ENCODE results near the gene TEAD4.

TEAD4 gene

GRCh38 chr12:3002646-3003045 lies 43.4 kb downstream of the TEAD4 start:
- DNase-seq (ENCODE audit: low spot score) = no peak

DNA sequence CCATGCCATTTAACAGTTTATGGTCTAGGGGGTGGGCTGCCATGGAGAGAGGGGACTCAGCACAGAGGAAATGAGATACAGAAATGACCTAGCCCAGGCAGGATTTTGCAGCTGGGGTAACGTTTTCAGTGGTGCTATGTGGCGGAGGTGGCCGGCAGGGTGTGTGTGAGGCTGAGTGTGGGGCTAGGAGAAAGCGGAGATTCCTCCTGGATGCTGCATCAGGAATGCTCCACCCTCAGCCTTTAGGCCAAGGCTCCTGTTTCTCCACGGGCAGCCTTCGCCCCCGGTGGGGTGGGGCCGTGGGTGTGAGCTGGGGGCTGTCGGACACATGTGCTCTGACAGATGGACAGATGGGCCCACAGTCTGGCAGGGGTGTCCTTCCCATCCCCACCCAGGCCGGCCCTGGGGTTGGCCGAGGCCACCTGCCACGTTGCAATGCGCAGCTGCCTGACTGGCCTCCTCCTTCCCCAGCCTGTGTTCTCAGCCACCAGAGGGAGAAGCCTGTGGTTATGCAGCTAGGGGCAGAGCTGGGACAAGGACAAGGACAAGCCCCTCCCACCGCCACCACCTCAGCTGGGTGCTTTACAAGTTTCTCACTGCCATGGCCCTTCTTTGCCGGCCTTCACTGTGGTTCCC lies 44.3 kb downstream of the TEAD4 start:
- no peak for DNase-seq (ENCODE audit: low spot score)

- DNase-seq (ENCODE audit: low spot score) = peak; percentile 43
Observed at GRCh38 chr12:3004655-3005565, 45.7 kb downstream of the TEAD4 start.

- no peak for DNase-seq (ENCODE audit: low spot score)
Observed at GRCh38 chr12:3005736-3006135, 46.5 kb downstream of the TEAD4 start.

GRCh38 chr12:3009780-3010179 lies 50.6 kb downstream of the TEAD4 start:
- DNase-seq (ENCODE audit: low spot score) = no peak

- no peak for DNase-seq (ENCODE audit: low spot score)
Observed at GRCh38 chr12:3010214-3010930, 51.2 kb downstream of the TEAD4 start.

DNA sequence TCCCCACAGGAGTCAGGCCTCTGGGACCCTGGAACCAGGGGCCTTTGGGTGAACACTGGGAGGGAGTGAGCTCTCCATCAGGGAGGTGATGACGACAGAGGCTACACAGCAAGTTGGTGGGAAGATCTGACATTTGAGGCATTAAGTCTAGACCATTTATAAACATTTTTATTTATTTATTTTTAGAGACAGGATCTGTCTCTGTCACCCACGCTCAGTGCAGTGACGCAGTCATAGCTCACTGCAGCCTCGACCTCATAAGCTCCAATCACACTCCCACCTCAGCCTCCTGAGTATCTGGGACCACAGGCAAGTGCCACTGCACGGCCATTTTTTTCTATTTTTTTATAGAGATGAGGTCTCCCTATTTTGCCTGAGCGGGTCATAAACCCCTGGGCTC lies 53.6 kb downstream of the TEAD4 start:
- no peak for DNase-seq (ENCODE audit: low spot score)

DNA sequence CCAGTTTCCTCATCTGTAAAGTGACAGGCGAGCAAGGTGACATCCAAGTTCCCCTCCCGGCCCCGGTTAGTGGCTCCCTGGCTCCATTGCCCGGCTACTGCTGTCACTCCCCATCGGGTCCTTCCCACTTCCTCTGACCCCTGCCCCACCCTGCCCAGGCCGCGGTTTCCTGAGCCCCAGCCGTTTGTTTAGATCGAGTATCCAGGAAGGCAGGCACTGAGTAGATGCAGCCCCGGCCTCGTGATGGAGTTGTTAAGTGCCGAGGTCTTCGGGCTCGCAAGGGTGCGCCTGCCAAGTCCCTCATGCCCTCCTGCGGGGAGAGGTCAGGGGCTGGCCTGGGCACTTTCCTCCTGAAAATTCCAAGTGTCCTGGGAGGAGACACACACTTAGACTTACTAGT lies 55.4 kb downstream of the TEAD4 start:
- no peak for DNase-seq (ENCODE audit: low spot score)

DNA sequence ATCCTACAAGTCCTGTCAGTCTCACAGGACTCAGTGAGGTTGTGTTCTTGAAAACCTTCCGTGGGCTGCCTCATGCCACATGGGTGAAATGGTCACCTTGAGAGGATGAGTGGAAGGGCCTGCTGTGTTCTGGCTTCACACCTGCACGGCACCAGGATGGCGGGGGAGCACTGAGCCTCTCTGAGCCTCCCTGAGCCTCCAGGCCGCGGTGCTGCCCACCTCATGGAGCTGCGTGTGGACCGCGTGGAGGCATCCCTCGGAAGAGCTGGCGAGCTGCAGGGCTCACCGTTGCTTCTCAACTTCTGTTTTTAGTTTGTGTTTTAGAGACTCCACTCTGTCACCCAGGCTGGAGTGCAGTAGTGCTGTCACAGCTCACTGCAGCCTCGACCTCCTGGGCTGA lies 56.2 kb downstream of the TEAD4 start:
- DNase-seq (ENCODE audit: low spot score) = no peak

DNA sequence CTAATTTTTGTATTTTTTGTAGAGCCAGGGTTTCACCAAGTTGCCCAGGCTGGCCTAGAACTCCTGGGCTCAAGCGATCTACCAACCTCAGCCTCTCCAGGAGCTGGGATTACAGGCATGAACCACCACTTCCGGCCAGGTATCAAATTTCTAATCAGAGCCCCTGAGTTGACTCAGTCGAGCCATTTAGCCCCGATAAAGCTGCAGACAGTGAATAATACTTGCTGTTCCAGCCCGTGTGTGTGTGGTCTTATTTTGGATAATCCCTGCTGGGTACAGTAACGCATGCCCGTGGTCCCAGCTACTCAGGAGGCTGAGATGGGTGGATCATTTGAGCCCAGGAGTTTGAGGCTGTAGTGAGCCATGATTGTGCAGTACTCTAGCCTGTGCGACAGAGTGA lies 57.0 kb downstream of the TEAD4 start:
- DNase-seq (ENCODE audit: low spot score) = no peak

DNA sequence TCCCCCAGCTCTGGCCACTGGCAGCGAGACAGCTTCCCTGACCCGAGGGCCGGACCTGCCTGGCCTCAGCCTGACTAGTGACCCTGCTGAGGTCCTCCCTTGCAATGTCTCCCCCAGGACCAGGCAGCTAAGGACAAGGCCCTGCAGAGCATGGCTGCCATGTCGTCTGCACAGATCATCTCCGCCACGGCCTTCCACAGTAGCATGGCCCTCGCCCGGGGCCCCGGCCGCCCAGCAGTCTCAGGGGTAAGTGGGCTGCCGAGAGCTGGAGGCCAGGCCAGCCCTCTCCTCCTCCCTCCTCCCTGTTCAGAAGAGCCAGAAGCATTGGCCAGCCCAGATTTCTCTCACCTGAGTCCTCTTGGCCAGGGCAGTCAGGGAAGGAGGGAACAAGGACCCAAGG lies 58.1 kb downstream of the TEAD4 start:
- no peak for DNase-seq (ENCODE audit: low spot score)

GRCh38 chr12:3018284-3019004 lies 59.2 kb downstream of the TEAD4 start:
- DNase-seq (ENCODE audit: low spot score) = no peak

GRCh38 chr12:3019005-3019680 lies 59.9 kb downstream of the TEAD4 start:
- no peak for DNase-seq (ENCODE audit: low spot score)

DNA sequence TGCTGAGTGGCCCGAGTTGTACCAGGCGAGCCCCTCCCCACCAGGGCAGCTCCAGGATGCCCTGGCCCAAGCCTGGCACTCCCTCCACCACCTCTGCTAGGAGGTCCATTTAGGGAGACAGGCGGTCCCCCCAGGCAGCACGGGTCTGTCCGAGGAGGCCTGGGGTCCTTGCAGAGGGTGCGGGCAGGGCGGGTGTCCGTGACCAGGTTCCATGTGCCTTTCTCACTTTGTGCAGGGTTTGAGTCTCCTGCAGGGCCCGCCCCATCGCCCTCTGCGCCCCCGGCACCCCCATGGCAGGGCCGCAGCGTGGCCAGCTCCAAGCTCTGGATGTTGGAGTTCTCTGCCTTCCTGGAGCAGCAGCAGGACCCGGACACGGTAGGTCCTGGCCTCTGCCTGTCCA lies 61.2 kb downstream of the TEAD4 start:
- no peak for DNase-seq (ENCODE audit: low spot score)

GRCh38 chr12:3020850-3021435 lies 61.7 kb downstream of the TEAD4 start:
- DNase-seq (ENCODE audit: low spot score) = no peak

DNA sequence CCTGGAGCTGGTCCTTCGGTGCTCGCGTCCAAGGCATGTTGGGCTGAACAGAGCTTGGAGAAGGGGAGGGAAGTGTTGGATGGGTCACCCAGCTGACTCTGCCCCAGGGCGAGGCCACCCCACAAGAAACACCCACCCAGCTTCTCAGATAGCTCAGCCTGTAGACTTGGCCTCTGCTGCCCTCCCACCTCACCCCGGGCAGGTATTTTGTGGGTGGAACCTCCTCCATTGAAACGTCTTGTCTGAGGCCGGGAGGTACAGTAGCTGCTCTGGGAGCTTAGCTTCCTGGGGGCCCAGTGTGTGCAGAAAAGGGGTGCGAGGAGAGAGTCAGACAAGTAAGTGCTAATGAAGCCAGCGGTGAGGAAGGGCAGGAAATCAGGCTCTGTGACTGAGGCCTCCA lies 63.2 kb downstream of the TEAD4 start:
- no peak for DNase-seq (ENCODE audit: low spot score)

DNA sequence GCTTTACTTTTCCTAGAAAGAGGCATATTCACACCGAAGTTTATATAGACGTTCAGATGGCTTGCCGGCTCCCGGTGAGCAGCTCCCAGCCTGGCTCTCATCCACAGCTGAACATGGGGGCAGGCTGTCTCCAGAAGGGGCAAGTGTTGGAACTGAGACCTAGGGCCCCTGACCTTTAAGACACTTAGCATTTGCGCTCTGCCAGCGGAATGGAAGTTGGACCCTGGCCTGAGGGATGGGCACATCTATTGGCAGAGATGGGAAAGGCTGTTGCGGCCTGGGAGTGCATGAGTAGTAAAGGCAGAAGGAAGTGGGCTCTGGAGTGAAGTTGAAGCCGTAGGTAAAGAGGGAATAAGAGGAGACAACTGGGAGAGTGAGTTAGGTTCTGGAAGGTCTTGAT lies 63.8 kb downstream of the TEAD4 start:
- no peak for DNase-seq (ENCODE audit: low spot score)

- no peak for DNase-seq (ENCODE audit: low spot score)
Observed at GRCh38 chr12:3028108-3028507, 68.9 kb downstream of the TEAD4 start.

- no peak for DNase-seq (ENCODE audit: low spot score)
Observed at GRCh38 chr12:3030821-3031429, 71.7 kb downstream of the TEAD4 start.

DNA sequence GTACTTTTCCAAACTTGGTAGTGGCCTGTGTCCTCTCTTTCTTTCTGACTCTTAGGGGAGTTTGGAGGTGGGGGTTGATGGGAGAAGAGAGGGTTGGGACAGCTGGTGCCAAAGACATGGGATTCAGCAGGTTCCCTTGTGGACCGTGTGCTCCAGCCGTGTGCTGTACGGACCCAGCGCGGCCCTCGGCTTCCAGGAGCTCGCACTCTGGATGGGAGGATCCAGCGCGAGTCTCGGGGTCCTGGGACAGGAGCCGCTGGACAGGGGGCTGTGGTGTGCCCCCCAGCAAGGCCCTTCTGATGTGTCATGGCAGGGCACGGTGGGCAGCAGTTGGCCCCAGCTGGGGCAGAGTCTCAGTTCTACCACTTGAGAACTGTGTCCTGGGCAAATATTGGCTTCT lies 73.0 kb downstream of the TEAD4 start:
- DNase-seq (ENCODE audit: low spot score) = no peak

Data from AG08395 (cell line).